HG03097 (cell line): ENCODE results near the gene TXNDC8.
A peak's percentile ranks its signal among the peaks of the same experiment; 100 is the strongest.
"Not testable (repeated sequence)": the region's sequence is repeated elsewhere in the genome, so short reads cannot be mapped to it uniquely, and the experiment has no call there.

Experiments
- ATAC-seq: cut with Tn5 transposase; IDR thresholded peaks from one replicate; pipeline ENCODE4 v1.9.1; 2021; ENCODE audit not compliant: unreplicated experiment, low FRiP score

TXNDC8 gene

DNA sequence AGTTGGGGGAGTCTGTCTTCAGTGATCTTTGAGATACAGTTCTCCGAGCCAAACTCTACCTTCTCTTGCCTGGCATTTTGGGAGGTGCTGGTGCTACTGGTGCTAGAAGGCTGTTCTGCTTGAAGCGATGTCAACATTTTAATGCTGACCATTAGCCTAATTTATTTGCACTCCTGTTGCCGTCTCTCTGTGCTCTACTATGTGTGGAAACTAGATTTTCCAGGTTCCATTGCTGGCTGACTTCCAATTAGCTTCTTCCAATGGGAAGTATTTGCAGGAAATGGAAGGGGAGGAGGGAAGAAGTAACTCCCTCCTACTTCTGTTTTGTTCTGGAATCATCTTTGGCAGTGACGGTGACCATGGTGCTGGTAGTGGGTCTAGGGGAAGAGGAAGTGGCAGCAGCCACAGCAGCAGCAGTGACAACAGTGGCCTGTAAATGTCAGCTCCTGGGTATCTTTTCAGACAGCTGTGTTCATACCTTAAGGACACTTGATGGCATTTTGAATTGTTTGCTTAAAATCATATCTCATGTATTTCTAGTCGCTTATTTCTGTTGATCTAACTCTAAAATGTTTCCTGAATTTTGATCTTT lies 7.9 kb downstream of the TXNDC8 start:
- ATAC-seq, result no peak

- ATAC-seq, result no peak
These were observed 8.9 kb downstream of the TXNDC8 start for GRCh38 chr9:110328763-110329162.

DNA sequence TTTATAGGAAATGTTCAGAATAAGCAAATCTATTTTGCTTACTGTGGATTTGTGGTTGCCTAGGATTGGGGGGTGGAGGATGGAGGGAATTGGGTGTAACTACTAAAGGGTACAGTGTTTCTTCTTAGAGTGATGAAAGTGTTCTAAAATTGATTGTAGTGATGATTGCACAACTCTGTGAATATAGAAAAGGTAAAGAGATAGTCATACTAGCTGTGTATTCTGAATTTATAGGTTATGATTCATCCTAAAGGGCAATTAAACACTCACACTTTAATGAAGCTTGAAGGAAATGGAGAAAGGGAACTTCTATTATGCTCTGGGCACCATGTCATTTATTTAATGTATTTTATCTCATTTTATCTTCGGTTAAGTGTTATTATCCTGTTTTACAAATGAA lies 9.9 kb downstream of the TXNDC8 start:
- ATAC-seq, result no peak

DNA sequence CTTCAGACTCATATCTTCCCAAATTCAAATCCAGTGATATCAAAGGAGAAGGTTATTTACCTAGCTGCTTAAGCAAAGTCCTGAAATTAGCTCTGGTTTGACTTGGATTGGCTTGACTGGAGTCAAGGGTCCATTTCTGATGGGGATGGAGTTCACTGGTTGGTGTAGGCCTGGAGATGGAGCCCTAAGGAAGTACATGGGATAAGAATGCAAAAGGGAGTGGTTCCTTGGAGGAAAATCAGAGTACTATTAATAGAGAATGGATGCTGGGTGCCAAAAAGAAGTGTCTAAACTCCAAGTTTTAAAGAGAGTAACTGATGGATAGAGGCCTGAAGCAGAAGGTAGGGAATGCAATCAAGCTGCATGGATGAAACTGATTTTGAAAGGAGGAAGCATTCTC lies 13.8 kb downstream of the TXNDC8 start:
- ATAC-seq, result no peak

GRCh38 chr9:110320651-110321445 lies 16.8 kb downstream of the TXNDC8 start:
- ATAC-seq, result no peak

DNA sequence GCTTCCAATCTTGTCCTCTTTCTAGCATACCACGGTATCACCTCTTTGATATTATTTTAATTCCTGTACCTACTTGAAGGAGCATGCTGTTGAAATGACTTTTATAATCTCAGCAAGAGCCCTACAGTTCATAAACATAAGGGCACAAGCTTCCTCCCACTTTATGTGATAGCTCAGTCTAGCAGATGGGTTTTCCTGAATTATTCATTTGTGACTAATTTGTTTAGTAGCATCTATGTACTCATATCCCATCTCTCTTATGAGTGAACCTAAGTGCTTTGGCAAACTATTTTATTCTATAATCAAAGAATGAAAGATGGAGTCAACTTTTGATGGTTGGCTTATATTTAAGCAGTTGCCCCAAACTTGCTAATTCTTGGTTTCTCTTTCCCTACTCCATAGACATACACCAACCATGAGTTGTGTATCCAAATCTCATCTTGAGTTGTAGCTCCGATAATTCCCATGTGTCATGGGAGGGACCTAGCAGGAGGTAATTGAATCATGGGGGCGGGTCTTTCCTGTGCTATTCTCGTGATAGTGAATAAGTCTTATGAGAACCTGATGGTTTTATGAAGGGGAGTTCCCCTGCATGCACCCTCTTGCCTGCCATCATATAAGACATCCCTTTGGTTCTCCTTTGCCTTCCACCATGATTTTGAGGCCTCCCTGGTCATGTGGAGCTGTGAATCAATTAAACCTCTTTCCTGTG lies 17.7 kb downstream of the TXNDC8 start:
- no peak for ATAC-seq

- no peak for ATAC-seq
These were observed 19.8 kb downstream of the TXNDC8 start for GRCh38 chr9:110317911-110318310.

GRCh38 chr9:110316261-110317075 lies 21.2 kb downstream of the TXNDC8 start:
- peak; percentile 89 for ATAC-seq

DNA sequence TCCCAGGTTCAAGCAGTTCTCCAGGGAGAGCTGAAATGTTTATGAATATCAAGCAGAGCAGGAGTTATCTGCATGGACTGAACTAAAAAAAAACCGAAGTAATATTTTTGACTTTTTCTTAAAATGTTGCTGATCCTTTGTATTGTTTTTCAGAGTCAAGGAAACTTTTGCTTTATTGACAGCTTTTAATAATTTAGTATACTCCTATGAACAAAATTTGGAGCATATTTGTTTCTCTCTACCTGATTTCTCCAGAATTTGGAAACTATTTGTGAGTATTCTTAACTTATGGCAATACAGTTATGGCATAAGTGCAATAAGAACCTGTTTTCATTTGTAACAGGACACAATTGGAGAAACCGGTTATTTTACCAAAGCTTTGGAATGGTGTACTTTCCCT lies 25.7 kb downstream of the TXNDC8 start:
- not testable (repeated sequence) for ATAC-seq

DNA sequence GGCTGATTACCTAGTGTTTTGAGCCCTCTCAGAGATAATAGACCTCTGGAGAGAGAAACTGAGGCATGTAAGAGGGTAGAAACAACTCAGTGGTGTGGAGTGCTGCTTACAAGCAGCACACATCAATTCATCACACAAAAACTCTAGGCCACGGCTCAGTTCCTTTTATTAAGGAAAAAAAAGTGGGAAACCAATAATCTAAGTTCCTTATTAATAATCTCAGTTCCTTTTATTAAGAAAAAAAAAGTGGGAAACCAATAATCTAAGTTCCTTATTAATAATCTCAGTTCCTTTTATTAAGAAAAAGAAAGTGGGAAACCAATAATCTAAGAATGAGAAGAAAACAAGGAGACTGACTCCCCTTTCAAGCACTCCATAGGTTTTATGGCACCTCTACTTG lies 28.0 kb downstream of the TXNDC8 start:
- ATAC-seq, result no peak

DNA sequence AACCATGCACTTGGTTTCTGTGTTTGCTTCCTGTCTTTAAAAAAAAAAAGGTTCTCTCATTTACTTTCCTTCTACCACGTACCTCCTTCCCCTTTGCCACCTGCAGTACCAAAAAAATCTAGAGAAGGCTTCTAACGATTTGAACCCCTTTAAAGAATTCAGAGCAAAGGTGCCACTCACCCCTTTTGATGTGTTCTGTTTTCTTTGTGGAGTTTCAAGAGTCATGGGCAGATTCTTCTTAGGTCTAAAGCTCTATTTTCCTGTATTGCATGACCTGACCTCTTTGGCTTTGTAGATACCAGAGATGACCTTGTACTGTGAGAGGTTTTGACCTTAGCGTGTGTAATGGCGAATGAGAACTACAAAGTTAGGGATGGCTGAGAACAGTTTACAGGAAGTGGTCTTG lies 29.0 kb downstream of the TXNDC8 start:
- no peak for ATAC-seq

GRCh38 chr9:110307191-110307590 lies 30.5 kb downstream of the TXNDC8 start:
- ATAC-seq, result no peak

DNA sequence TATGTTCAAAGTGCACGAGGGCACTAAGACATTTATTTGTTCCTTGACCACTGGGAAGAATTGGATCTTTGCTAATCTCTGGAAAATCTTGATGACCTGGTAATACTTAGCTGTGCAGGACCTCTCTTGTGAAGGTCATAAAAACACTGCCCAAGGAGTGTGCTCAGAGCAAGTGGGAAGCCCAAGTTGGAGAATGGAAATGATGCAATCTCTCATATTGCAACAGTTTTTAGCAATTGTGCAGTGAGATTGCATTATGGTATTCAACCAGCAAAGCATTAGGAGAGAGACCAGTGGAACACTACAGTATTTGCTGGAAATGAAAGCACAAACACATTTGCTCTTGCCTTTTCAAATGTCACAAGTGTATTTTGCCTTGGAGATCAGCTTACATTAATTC lies 34.5 kb downstream of the TXNDC8 start:
- ATAC-seq, result no peak

GRCh38 chr9:110298043-110298605 lies 39.5 kb downstream of the TXNDC8 start:
- ATAC-seq, result no peak

DNA sequence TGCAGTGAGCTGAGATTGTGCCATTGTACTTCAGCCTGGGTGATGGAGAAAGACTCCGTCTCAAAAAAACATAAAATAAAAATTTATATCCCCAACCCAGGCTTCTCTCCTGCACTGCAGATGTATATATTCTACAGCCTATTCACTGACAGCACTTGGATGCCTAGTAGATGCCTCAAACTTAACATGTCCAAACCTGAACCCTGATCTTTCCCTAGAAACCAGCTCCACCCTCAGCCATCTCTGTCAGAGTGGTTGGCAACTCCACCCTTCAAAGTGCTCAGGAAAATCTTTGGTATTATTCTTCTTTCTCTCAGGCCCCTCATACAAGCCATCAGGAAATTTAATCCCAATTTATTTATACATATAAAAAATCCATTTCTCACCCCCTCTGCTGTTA lies 44.4 kb downstream of the TXNDC8 start:
- no peak for ATAC-seq

- ATAC-seq, result no peak
These were observed 45.6 kb downstream of the TXNDC8 start for GRCh38 chr9:110291921-110292557.

GRCh38 chr9:110290001-110290400 lies 47.7 kb downstream of the TXNDC8 start:
- no peak for ATAC-seq

DNA sequence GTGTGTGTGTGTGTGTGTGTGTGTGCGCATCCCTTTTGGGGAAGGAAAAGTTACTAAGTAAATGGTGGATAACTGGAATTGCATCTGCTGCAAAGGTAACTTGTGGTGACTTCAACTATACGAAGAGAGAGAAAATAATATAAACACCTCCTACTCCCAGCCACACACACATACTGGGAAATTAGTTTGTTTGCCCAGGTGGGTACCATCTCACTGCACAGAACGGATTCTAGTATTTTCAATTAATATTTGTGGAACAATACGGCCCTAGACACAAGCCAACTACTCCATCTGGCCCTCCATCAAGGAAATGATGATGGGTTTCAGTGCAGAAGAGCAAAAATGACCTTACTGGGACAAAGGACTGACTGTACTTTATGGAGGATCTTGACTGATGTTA lies 49.2 kb downstream of the TXNDC8 start:
- no peak for ATAC-seq

GRCh38 chr9:110287289-110287680 lies 50.4 kb downstream of the TXNDC8 start:
- ATAC-seq, result no peak

DNA sequence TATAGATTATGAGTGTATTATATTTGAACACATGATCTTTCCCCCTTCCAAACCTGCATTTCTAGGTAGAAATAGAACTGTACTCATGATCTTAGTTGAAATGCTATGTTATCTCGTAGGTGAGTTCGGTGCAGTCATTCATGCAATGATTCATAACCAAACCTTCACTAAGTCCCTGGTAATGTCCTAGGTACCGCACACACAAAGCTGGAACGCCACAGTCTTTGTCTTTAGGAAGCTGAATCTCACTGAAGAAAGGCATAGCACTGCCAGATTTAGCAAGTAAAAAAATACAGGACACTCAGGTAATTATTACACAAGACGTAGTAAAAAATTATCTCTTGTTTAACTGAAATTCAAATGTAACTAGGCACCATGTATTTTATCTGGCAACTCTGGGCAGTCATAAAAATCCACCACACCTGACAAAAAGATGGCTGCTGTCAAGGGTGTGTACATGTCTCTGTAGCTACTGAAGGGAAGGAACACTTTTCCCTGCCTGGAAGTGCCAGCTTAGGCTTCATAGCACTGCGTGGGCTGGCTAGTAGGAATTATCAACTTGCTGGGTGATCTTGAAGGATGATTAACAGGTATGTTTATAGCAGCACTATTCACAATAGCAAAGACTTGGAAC lies 53.3 kb downstream of the TXNDC8 start:
- ATAC-seq, result no peak
